ENCODE data around the gene C4orf50. TPM values are rescaled to one million over a fixed set of nuclear protein-coding genes. Genes with fewer than 3 reads are reported as not detected.

C4orf50 gene
- total RNA-seq, 4 donors from 2014 or later, result 0.21 to 0.30 TPM; not detected in 2

- no peak for DNase-seq (ENCODE audit: low spot score in 2 of 2)
- no peak for TF ChIP-seq EP300 (IDR thresholded peaks at IDR 0.05)
- no peak for TF ChIP-seq CTCF (IDR thresholded peaks at IDR 0.05)
- no peak for TF ChIP-seq POLR2A (IDR thresholded peaks at IDR 0.05)
- Histone ChIP-seq H3K27ac (no peak overlapping the region), H3K9me3 (peaks cover 0 to 17% (median 0%) of the 10 kb centered on the region in 4 donors), H3K4me3 (no peak overlapping the region), H3K36me3 (no peaks in the 10 kb centered on the region), H3K27me3 (peaks cover 0 to 13% of the 10 kb centered on the region in 2 donors), H3K4me1 (peaks cover 0 to 11% (median 0%) of the 10 kb centered on the region in 4 donors)
- 12 to 17% methylated on average over 3 of the region's 3 CpGs for WGBS, 2 donors
These were observed 37.6 kb downstream of the C4orf50 start for GRCh38 chr4:5980436-5981155.

- no peak for TF ChIP-seq POLR2A (IDR thresholded peaks at IDR 0.05)
- no peak for TF ChIP-seq CTCF (IDR thresholded peaks at IDR 0.05)
- no peak for TF ChIP-seq EP300 (IDR thresholded peaks at IDR 0.05)
- Histone ChIP-seq H3K4me3 (no peak overlapping the region), H3K27me3 (peaks cover 0 to 13% of the 10 kb centered on the region in 2 donors), H3K36me3 (no peaks in the 10 kb centered on the region), H3K27ac (no peak overlapping the region), H3K4me1 (peaks cover 0 to 11% (median 0%) of the 10 kb centered on the region in 4 donors), H3K9me3 (peaks cover 0 to 15% (median 0%) of the 10 kb centered on the region in 4 donors)
- no peak for DNase-seq (ENCODE audit: low spot score in 2 of 2)
- WGBS, 2 donors, result 8 to 15% methylated on average over 11 of the region's 11 CpGs
These were observed 38.2 kb downstream of the C4orf50 start for GRCh38 chr4:5979981-5980380.

GRCh38 chr4:5976921-5977320, 41.3 kb downstream of the C4orf50 start:
- no peaks in the 10 kb centered on the region for H3K9me3 ChIP-seq
- WGBS, 2 donors, result 67 to 73% methylated on average over 9 of the region's 9 CpGs
- TF ChIP-seq POLR2A (IDR thresholded peaks at IDR 0.05) (no peak), CTCF (IDR thresholded peaks at IDR 0.05) (no peak), EP300 (IDR thresholded peaks at IDR 0.05) (no peak)
- no peaks in the 10 kb centered on the region for H3K36me3 ChIP-seq
- peaks cover 0 to 11% (median 0%) of the 10 kb centered on the region in 4 donors for H3K4me1 ChIP-seq
- H3K27me3 ChIP-seq, result peaks cover 0 to 13% of the 10 kb centered on the region in 2 donors
- no peak overlapping the region for H3K4me3 ChIP-seq
- DNase-seq (ENCODE audit: low spot score in 2 of 2), result no peak
- no peak overlapping the region for H3K27ac ChIP-seq

GRCh38 chr4:5976431-5976830, 41.8 kb downstream of the C4orf50 start:
- Histone ChIP-seq H3K36me3 (no peaks in the 10 kb centered on the region), H3K9me3 (no peaks in the 10 kb centered on the region), H3K27me3 (peaks cover 0 to 8% of the 10 kb centered on the region in 2 donors), H3K4me3 (no peak overlapping the region), H3K4me1 (peaks cover 0 to 11% (median 0%) of the 10 kb centered on the region in 4 donors), H3K27ac (no peak overlapping the region)
- TF ChIP-seq POLR2A (IDR thresholded peaks at IDR 0.05) (no peak), EP300 (IDR thresholded peaks at IDR 0.05) (no peak), CTCF (IDR thresholded peaks at IDR 0.05) (no peak)
- no peak for DNase-seq (ENCODE audit: low spot score in 2 of 2)
- 80 to 85% methylated on average over 6 of the region's 6 CpGs for WGBS, 2 donors

- peaks cover 0 to 4% of the 10 kb centered on the region in 2 donors for H3K27me3 ChIP-seq
- no peaks in the 10 kb centered on the region for H3K9me3 ChIP-seq
- DNase-seq (ENCODE audit: low spot score in 2 of 2), result no peak
- H3K36me3 ChIP-seq, result no peaks in the 10 kb centered on the region
- H3K4me3 ChIP-seq, result no peak overlapping the region
- 73 to 76% methylated on average over 15 of the region's 15 CpGs for WGBS, 2 donors
- no peaks in the 10 kb centered on the region for H3K4me1 ChIP-seq
- H3K27ac ChIP-seq, result no peak overlapping the region
- TF ChIP-seq EP300 (IDR thresholded peaks at IDR 0.05) (no peak), POLR2A (IDR thresholded peaks at IDR 0.05) (no peak), CTCF (IDR thresholded peaks at IDR 0.05) (no peak)
These were observed 43.9 kb downstream of the C4orf50 start for GRCh38 chr4:5974321-5974720.

All from tibial nerve (tissue), 4 donors.